ENCODE measurements around the gene FAM171A1.
A peak's percentile ranks its signal among the peaks of the same experiment; 100 is the strongest.
"Not testable (repeated sequence)": the region's sequence is repeated elsewhere in the genome, so short reads cannot be mapped to it uniquely, and the experiment has no call there.

The FAM171A1 gene

DNA sequence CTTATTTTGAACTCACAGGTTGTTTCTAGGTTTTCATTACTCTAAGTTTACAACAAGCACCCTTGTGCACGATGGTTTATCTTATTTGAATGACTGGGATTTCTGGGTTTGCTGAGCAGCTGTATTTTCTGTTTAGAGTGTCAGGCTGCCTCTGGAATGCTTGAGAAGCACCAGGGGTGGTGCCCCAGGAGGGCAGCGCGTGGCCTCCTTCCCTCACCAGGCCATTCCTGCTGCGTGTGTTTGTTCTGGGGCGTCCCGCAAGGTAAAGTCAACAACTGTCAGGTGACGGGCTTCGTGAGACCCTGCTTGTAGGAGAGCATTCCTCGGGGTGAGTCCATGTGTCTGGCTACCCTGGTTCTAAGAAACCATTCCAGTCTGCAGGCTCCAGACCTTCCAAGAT, 54.9 kb downstream of the FAM171A1 start:
- no peak for DNase-seq

DNA sequence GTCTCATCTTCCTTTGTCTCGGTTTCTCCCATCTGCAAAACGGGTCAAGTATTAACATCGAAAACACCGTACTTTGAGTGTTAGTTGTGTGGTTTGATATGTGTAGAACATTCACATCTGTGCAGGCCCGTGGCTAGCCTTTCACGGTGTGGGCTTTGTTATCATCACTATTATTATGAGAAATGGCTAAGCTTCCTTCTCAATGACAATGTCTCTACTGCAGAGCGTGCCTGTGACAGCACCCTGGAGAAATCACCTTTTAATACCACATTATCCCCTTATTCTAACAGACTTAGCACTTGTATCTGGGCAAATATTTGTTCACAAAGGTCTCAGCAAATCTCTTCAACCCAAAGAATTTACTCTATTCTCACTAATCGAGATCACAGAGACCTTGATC, 55.8 kb downstream of the FAM171A1 start:
- DNase-seq: no peak

DNA sequence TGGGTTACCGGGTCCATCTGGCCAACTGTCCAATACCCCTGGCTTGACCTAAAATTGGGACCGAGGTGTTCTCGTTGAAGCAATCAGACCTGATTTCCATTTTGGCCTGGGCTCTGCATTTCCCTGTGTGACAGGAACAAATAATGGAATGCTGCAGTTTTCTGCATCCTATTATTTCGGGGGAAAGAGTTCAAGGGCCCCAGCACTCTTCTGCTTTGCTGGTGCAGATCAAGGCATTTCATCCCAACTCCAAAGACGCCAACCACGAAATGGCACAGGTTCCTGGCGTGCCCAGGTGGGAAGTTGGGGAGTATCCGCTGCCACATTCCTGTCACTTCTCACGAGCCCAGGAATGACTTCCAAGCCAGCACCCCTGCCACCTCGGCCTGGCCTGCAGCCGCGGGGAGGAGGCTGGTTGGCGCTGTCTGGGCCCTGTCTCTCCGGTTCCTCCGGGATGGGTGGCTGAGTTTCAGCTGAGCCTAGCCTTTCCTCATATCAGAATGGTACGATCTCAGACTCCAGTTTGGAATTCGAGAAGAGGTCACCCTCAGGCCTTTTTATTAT, 56.5 kb downstream of the FAM171A1 start:
- no peak for DNase-seq

DNA sequence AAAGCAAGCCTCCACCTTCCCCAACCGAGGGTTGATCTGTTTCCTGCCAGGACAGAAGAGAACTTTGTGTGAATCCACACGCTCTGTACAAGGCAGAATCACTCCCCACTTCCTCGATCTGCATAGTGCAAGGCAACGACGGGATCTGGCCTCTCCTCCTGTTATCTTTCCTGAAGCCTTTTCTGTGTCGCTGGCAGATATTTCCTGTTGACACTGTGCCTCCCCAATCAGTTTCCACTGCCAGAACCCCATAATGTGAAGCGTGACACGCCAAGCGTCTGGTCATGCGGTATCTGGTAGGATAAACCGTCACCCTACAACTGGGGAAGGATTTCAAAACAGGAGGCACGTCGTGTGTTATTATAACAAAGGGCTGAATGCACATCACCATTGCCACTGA, 57.2 kb downstream of the FAM171A1 start:
- peak; percentile 21 to 41 for DNase-seq

GRCh38 chr10:15313047-15313446, 58.0 kb downstream of the FAM171A1 start:
- no peak for DNase-seq

DNA sequence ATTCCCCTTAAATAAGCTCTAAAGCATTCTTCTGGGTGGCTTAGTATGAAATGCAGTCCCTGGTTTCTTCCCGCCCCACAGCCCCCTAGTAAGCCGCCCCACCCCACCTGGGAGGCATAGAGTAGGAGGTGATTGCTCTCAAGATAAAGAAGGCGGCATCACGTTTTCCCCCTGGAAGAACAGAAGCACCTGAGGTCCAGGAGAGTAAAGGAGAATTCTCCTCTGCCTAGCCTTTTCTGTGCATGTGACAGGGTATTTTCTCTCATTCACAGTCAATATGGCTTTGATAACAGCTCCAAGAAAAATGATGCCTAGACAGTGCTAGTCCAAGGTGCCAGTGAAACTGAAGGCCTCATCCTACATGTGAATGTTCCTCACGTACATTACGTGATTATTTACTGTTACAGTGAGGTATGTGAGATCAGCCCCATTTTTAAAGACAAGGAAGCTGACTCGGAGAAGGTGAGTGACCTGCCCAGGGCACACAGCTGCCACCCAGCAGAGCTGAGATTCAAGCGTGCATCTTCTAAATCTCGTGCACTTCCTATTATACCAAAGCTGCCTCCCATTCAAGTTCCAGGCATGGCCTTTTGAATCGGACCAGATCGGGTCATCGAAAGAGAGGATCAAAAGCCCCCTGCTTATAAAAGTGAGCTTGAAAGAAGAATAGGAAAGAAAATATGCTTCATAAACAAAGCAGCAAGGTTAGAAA, 59.4 kb downstream of the FAM171A1 start:
- no peak for DNase-seq

GRCh38 chr10:15310776-15311568, 60.1 kb downstream of the FAM171A1 start:
- DNase-seq: no peak

DNA sequence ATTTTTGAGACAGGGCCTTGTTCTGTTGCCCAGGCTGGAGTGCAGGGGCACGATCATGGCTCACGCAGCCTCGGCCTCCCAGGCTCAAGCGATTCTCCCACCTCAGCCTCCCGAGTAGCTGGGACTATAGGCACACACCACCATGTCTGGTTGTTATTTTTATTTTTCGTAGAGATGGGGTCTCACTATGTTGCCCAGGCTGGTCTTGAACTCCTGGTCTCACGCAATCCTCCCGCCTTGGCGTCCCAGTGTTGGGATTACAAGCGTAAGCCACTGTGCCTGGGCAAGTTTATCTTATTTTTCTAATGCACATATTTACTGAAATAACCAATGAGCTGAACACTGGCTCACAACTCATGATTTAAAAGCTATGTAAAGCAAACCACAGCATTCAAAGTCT, 61.9 kb downstream of the FAM171A1 start:
- DNase-seq: no peak

DNA sequence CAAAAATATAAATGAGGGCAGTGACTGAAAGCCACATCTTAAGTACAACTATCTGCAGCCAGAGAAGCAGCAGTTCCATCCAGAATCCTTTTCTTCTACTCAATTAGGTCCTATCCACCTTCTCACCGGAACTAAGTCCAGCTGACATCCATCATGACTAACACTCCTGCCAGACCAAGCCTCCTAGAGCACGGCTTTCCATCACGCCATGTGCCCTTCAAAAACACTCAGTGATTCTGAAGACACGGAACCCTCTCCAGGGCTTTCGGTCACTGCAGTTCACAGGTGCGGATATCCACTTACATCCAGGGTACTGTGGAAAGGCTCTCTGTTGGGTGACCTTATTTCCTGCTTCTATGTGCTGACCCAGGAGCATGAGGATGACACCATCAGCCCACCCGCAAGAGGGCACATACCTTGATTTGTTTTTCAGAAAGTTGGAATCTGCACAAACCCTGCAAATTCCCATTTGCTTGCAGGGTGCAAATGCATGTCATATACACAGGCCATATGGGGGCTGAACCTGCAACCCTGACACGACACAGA, 64.3 kb downstream of the FAM171A1 start:
- DNase-seq: no peak

DNA sequence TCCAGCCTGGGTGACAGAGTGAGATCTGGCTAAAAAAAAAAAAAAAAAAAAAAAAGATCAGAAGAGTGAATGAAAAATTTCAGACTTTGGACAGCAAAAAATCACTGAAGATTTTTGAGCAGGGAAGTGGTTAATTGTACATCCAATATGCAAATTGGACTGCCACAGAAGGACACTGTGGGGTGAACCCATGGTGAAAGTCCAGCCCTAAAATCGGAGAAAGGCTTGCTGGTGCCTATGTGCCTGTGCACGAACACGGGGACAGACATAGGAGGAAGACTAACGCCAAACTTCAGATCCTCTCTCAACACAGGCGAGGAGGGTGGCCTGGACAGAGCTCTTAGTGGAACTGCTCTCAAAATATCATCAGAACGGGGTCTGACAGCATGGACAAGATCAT, 65.5 kb downstream of the FAM171A1 start:
- DNase-seq: no peak

DNA sequence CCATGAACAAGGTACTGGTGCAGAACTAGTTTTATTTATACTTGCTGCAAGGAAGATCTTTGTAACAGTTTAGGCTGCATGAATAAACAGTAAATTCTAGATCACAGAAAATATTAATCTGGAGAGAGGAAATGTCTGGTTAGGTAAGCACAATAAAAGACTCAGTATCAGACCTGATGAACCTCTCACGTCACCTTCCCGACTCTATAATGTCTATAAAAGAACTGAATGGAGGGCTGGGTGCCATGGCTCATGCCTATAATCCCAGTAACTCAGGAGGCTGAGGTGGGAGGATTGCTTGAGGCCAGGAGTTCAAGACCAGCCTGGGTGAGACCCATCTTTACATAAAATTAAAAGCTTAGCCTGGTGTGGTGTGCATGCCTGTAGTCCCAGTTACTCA, 65.9 kb downstream of the FAM171A1 start:
- no peak for DNase-seq

DNA sequence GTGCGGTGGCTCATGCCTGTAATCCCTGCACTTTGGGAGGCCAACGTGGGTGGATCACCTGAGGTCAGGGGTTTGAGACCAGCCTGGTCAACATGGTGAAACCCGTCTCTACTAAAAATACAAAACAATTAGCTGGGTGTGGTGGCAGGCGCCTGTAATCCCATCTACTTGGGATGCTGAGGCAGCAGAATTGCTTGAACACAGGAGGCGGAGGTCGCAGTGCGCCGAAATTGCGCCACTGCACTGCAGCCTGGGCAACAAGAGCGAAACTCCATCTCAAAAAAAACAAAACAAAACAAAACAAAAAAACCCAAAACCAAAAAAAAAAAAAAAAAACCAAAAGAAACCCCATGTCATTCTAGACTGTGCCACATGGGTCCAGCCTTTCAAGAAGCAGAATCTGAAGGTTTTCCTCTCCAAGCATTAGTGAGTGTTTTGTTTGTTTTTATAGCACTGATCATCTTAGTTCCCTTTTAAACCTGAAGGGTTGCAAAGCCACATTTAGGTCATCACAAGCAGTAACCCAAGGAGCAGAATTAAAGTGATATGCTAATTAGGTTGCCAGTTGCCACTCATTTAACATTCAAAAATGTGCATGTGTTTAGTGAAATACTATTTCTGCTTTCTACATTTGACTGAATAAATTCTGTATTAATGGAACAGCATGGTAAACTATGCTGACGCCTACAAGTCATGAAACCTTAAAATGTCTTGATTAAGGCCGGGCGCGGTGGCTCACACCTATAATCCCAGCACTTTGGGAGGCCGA, 68.7 kb downstream of the FAM171A1 start:
- DNase-seq: not testable (repeated sequence)

- no peak for DNase-seq
These were observed 70.4 kb downstream of the FAM171A1 start for GRCh38 chr10:15300697-15301096.

- no peak for DNase-seq
These were observed 70.9 kb downstream of the FAM171A1 start for GRCh38 chr10:15300145-15300544.

DNA sequence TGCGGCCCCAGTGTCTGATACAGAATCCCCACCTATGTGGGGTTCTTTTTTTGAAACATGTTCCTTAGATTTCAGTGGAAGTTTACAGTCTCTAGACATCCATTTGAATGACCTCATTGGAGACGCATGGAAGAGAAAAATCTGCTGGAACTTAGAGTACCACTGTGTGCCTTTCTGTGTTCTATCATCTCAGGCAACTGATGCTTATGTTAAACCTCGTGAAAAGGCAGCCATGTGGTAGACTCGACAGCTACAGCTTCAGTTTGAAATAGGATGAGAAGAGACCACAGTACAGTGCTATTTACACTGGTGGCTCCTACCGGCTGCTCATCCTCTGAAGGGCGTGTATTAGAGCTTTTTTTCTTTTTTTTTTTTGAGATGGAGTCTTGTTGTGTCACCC, 74.4 kb downstream of the FAM171A1 start:
- DNase-seq: no peak

- DNase-seq: no peak
These were observed 75.4 kb downstream of the FAM171A1 start for GRCh38 chr10:15295537-15296325.

- no peak for DNase-seq
These were observed 76.9 kb downstream of the FAM171A1 start for GRCh38 chr10:15293862-15294842.

GRCh38 chr10:15290671-15291070, 80.4 kb downstream of the FAM171A1 start:
- no peak for DNase-seq

- DNase-seq: no peak
These were observed 80.9 kb downstream of the FAM171A1 start for GRCh38 chr10:15290150-15290549.

DNA sequence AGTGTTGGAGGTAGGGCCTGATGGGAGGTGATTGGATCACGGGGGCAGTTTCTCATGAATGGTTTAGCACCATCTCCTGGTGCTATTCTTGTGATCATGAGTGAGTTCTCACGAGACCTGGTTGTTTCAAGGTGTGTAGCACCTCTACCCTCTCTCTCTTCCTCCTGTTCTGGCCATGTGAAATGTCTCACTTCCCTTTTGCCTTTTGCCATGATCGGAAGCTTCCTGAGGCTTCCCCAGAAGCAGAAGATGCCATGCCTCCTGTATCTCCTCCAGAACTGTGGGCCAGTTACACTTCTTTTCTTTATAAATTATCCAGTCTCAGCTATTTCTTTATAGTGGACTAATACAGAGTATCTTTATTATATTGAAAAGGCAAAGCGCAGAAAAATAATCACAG, 90.1 kb downstream of the FAM171A1 start:
- no peak for DNase-seq

- no peak for DNase-seq
These were observed 90.6 kb downstream of the FAM171A1 start for GRCh38 chr10:15280462-15280861.

Data from AML-193 (cell line).